Endothelial cell of umbilical vein (primary cell): ENCODE measurements around the gene APOBEC3G.

Source experiments
- CTCF ChIP-seq, 2 donors: IDR thresholded peaks; 1 replicate in 1 of 2; 2 replicates in 1 of 2; pipeline ENCODE4 v1.5.1; 2011; ENCODE audit warnings: low read length in 2 of 2, mild to moderate bottlenecking in 2 of 2, moderate library complexity in 2 of 2, control low read depth in 1 of 2, inconsistent platforms in 1 of 2, low read depth in 1 of 2; ENCODE audit not compliant: insufficient read depth in 1 of 2; ENCODE audit errors: extremely low read depth in 1 of 2
- EZH2 ChIP-seq: IDR thresholded peaks from 2 replicates; pipeline ENCODE4 v1.6.1; 2012; ENCODE audit warnings: borderline replicate concordance, low read depth, mild to moderate bottlenecking, moderate library complexity, low read length, inconsistent platforms; ENCODE audit not compliant: severe bottlenecking
- FOS ChIP-seq: IDR thresholded peaks from 2 replicates; pipeline ENCODE4 v1.6.1; 2011; ENCODE audit warnings: mild to moderate bottlenecking, low read length, moderate library complexity, borderline replicate concordance; ENCODE audit not compliant: insufficient read depth
- MAX ChIP-seq: IDR thresholded peaks from 2 replicates; pipeline ENCODE4 v1.6.1; 2011; ENCODE audit not compliant: insufficient read depth, insufficient read length
- POLR2A ChIP-seq: IDR thresholded peaks from 2 replicates; pipeline ENCODE4 v1.6.1; 2012; ENCODE audit warnings: low read depth, mild to moderate bottlenecking, control low read depth, low read length
- POLR2AphosphoS5 ChIP-seq: IDR thresholded peaks from 2 replicates; pipeline ENCODE4 v1.6.1; 2012; ENCODE audit warnings: low read depth, mild to moderate bottlenecking, control low read depth, low read length, moderate library complexity; ENCODE audit not compliant: insufficient read depth

- TF ChIP-seq POLR2AphosphoS5 (no peak), MAX (no peak), CTCF (IDR thresholded peaks at IDR 0.05; ENCODE audit: extremely low read depth in 1 of 2, insufficient read depth in 1 of 2, low read depth in 1 of 2, low read length in 2 of 2) (no peak), EZH2 (no peak), POLR2A (no peak), FOS (no peak)
These were observed 21.5 kb downstream of the APOBEC3G start for GRCh38 chr22:39098576-39098975.
